CD14-positive monocyte (primary cell): ENCODE measurements around the gene NACA. TPM values are rescaled to one million over a fixed set of nuclear protein-coding genes. Genes with fewer than 3 reads are reported as not detected.
A peak's percentile ranks its signal among the peaks of the same experiment; 100 is the strongest.

ENCODE experiments used
- DNase-seq, 3 donors: peaks; one replicate each; pipeline ENCODE4 v3.0.0-alpha.2; 2011 to 2022
- H2AFZ ChIP-seq: 2 replicates; pipeline ENCODE4 v1.6.0; 2012; ENCODE audit warnings: mild to moderate bottlenecking, low read depth, low read length, inconsistent platforms; ENCODE audit not compliant: insufficient read depth, poor library complexity, severe bottlenecking
- H3K27ac ChIP-seq, 2 donors: 1 replicate in 1 of 2; 2 replicates in 1 of 2; pipeline ENCODE4 v1.5.1; 2012 to 2013; ENCODE audit warnings: low read length in 2 of 2, control low read depth in 1 of 2, inconsistent platforms in 1 of 2, low read depth in 1 of 2, mild to moderate bottlenecking in 1 of 2
- H3K27me3 ChIP-seq, 2 donors: one replicate each; pipeline versions ENCODE4 v1.6.0 to v1.6.1; 2011 to 2013; ENCODE audit warnings: low read length in 2 of 2; ENCODE audit not compliant: control insufficient read depth in 2 of 2, insufficient read depth in 2 of 2
- H3K36me3 ChIP-seq, 2 donors: replicated peaks in 1 of 2; 1 replicate in 1 of 2; 2 replicates in 1 of 2; pipeline versions ENCODE4 v1.5.1 to v1.6.1; 2012 to 2013; ENCODE audit warnings: low read length in 2 of 2, control low read depth in 1 of 2, inconsistent platforms in 1 of 2, mild to moderate bottlenecking in 1 of 2; ENCODE audit not compliant: insufficient read depth in 2 of 2, control insufficient read depth in 1 of 2
- H3K4me1 ChIP-seq, 2 donors: 1 replicate in 1 of 2; 2 replicates in 1 of 2; pipeline versions ENCODE4 v1.5.1 to v1.6.1; 2012 to 2013; ENCODE audit warnings: low read length in 2 of 2, control low read depth in 1 of 2, inconsistent platforms in 1 of 2, mild to moderate bottlenecking in 1 of 2, moderate library complexity in 1 of 2; ENCODE audit not compliant: insufficient read depth in 2 of 2, control insufficient read depth in 1 of 2
- H3K4me2 ChIP-seq: replicated peaks from 2 replicates; pipeline ENCODE3; 2012; ENCODE audit warnings: low read length, moderate library complexity, mild to moderate bottlenecking; ENCODE audit not compliant: poor library complexity, severe bottlenecking; ENCODE audit errors: extremely low read depth
- H3K4me3 ChIP-seq, 3 experiments: fragments of 200-600 bp in 1 of 3; sonication (generic) in 1 of 3; replicated peaks in 1 of 3; 1 replicate in 2 of 3; 2 replicates in 1 of 3; pipeline ENCODE4 v1.5.1; 2011 to 2013; ENCODE audit warnings: low read length in 3 of 3, mild to moderate bottlenecking in 3 of 3, control low read depth in 2 of 3, low read depth in 2 of 3, inconsistent platforms in 1 of 3, moderate library complexity in 1 of 3
- H3K79me2 ChIP-seq: 2 replicates; pipeline ENCODE4 v1.6.0; 2012; ENCODE audit warnings: mild to moderate bottlenecking, control low read depth, inconsistent platforms, low read length, moderate library complexity; ENCODE audit not compliant: insufficient read depth
- H3K9ac ChIP-seq: 2 replicates; pipeline ENCODE4 v1.6.0; 2017; ENCODE audit warnings: low read length, mild to moderate bottlenecking; ENCODE audit not compliant: insufficient read depth, poor library complexity, severe bottlenecking
- H3K9me3 ChIP-seq, 2 donors: replicated peaks in 1 of 2; 1 replicate in 1 of 2; 2 replicates in 1 of 2; pipeline versions ENCODE4 v1.5.1 to v1.6.1; 2012 to 2013; ENCODE audit warnings: low read length in 2 of 2, control low read depth in 1 of 2; ENCODE audit not compliant: control insufficient read depth in 1 of 2, insufficient read depth in 1 of 2
- H4K20me1 ChIP-seq: 2 replicates; pipeline ENCODE4 v1.6.0; 2012; ENCODE audit warnings: mild to moderate bottlenecking, low read length, control low read depth, moderate library complexity; ENCODE audit not compliant: insufficient read depth
- H3K27ac Mint-ChIP-seq, 7 donors: one replicate each; pipeline ENCODE4 v1.8.0; 2020; ENCODE audit warnings: mild to moderate bottlenecking in 7 of 7, mixed read lengths in 7 of 7, moderate library complexity in 6 of 7, inconsistent platforms in 2 of 7
- H3K27me3 Mint-ChIP-seq, 3 donors: one replicate each; pipeline ENCODE4 v1.8.0; 2021 to 2022; ENCODE audit warnings: low read depth in 3 of 3, mild to moderate bottlenecking in 3 of 3, mixed read lengths in 3 of 3, moderate library complexity in 3 of 3, inconsistent platforms in 1 of 3
- H3K36me3 Mint-ChIP-seq, 2 donors: one replicate each; pipeline ENCODE4 v1.8.0; 2020; ENCODE audit warnings: mixed read lengths in 2 of 2, inconsistent platforms in 1 of 2, mild to moderate bottlenecking in 1 of 2
- H3K4me1 Mint-ChIP-seq: one replicate; pipeline ENCODE4 v1.8.0; 2020; ENCODE audit warnings: mild to moderate bottlenecking, mixed read lengths
- H3K4me3 Mint-ChIP-seq, 2 donors: one replicate each; pipeline ENCODE4 v1.8.0; 2020; ENCODE audit warnings: mild to moderate bottlenecking in 2 of 2, mixed read lengths in 2 of 2, moderate library complexity in 1 of 2
- H3K9me3 Mint-ChIP-seq, 7 donors: one replicate each; pipeline ENCODE4 v1.8.0; 2020 to 2022; ENCODE audit warnings: mixed read lengths in 7 of 7, mild to moderate bottlenecking in 6 of 7, moderate library complexity in 6 of 7, inconsistent platforms in 2 of 7
- WGBS: methylation state at CpG from one replicate; pipeline ENCODE4 v1.1.5; 2013; ENCODE audit warnings: missing lambda C conversion rate; ENCODE audit not compliant: insufficient coverage; 5-methylcytosine and 5-hydroxymethylcytosine counted together
- intact Hi-C, 2 donors: fragments of 100-400 bp; cut with micrococcal nuclease; formaldehyde crosslinking; loops; one replicate each; pipeline versions ENCODE4 v1.15.0 to v1.15.1; 2023
- polyA plus RNA-seq, 3 donors: library from polyadenylated mRNA; depleted of rRNA in 1 of 3; unstranded in 2 of 3; stranded (reverse) in 1 of 3; fragments of 300-500 nt in 2 of 3; fragments of >200 nt in 1 of 3; fragmentation: Illumina TruSeq in 2 of 3; gene quantifications; 1 replicate in 2 of 3; 2 replicates in 1 of 3; pipeline ENCODE4 v1.2.3, GENCODE V29; 2012 to 2021
- TF ChIP-seq, protein P1 (sequence below): fragments of 200-600 bp; IDR thresholded peaks from one replicate; pipeline ENCODE4 v1.8.0; 2022; ENCODE audit warnings: antibody characterized with exemption, mild to moderate bottlenecking

Gene NACA
- polyA plus RNA-seq, 3 donors: 797 to 1,102 (median 937) TPM

GRCh38 chr12:56699020-56699661 is 26.0 kb downstream of the NACA start:
- peak; percentile 61 to 80 (median 78) for DNase-seq
- Mint-ChIP-seq H3K9me3 (no peaks in the 10 kb centered on the region), H3K4me3 (no peak overlapping the region), H3K27ac (peak overlapping the region; percentile 95 to 99 (median 97)), H3K27me3 (peaks cover 0 to 3% (median 0%) of the 10 kb centered on the region in 3 donors), H3K4me1 (peaks cover 32% of the 10 kb centered on the region), H3K36me3 (no peaks in the 10 kb centered on the region)
- H3K9ac ChIP-seq: no peak overlapping the region
- no peaks in the 10 kb centered on the region for H3K9me3 ChIP-seq
- peaks cover 38 to 44% of the 10 kb centered on the region in 2 donors for H3K4me1 ChIP-seq
- H3K4me3 ChIP-seq: peak overlapping the region in 1 of 3 experiments; percentile 47
- H3K27me3 ChIP-seq: no peaks in the 10 kb centered on the region
- no peak overlapping the region for H2AFZ ChIP-seq
- no peaks in the 10 kb centered on the region for H4K20me1 ChIP-seq
- H3K27ac ChIP-seq: peak overlapping the region; percentile 80 to 88
- no peaks in the 10 kb centered on the region for H3K36me3 ChIP-seq
- TF ChIP-seq, protein P1, sequence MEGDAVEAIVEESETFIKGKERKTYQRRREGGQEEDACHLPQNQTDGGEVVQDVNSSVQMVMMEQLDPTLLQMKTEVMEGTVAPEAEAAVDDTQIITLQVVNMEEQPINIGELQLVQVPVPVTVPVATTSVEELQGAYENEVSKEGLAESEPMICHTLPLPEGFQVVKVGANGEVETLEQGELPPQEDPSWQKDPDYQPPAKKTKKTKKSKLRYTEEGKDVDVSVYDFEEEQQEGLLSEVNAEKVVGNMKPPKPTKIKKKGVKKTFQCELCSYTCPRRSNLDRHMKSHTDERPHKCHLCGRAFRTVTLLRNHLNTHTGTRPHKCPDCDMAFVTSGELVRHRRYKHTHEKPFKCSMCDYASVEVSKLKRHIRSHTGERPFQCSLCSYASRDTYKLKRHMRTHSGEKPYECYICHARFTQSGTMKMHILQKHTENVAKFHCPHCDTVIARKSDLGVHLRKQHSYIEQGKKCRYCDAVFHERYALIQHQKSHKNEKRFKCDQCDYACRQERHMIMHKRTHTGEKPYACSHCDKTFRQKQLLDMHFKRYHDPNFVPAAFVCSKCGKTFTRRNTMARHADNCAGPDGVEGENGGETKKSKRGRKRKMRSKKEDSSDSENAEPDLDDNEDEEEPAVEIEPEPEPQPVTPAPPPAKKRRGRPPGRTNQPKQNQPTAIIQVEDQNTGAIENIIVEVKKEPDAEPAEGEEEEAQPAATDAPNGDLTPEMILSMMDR: no peak
- no peak overlapping the region for H3K4me2 ChIP-seq
- WGBS: 38% methylated on average over 2 of the region's 3 CpGs
- peaks cover 9% of the 10 kb centered on the region for H3K79me2 ChIP-seq
- intact Hi-C loops: no loop called here

DNA sequence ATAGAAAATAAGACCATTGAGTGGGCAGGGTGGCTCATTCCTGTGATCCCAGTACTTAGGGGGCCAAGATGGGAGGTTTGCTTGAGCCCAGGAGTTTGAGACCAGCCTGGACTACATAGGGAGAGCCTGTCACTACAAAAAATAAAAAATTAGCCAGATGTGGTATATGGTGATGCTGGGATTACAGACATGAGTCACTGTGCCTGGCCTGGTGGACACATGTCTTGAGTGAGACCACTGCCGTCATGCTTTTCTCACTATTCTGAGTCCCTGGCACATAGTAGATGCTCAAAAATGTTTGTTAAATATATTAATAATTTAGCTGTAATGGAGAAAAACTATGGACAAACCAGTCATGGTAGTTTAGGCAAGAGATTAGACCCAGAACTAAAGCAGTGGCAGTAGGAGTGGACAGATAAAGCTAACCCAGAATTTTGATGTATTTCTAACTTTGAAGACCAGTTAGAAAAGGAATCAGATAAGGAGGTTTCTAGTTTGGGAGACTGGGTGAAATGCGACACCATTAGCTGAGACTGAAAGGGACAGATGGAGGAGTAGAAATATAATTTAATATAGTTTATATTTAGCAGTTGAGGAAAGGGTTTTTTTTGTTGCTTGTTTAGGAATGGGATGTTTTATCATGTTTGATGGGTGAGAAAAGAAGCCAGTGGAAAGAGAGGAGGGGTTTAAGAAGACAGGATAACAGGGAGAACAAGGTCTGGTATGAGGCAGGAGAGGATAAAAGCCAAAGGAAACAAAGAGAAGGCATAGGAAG is 29.6 kb downstream of the NACA start:
- intact Hi-C loops: no loop called here
- H3K9ac ChIP-seq: no peak overlapping the region
- H3K9me3 ChIP-seq: no peaks in the 10 kb centered on the region
- no peak overlapping the region for H2AFZ ChIP-seq
- no peak for DNase-seq
- peaks cover 19 to 25% of the 10 kb centered on the region in 2 donors for H3K4me1 ChIP-seq
- H3K27ac ChIP-seq: no peak overlapping the region
- H3K27me3 Mint-ChIP-seq: peaks cover 0 to 3% (median 0%) of the 10 kb centered on the region in 3 donors
- no peaks in the 10 kb centered on the region for H4K20me1 ChIP-seq
- no peaks in the 10 kb centered on the region for H3K27me3 ChIP-seq
- H3K9me3 Mint-ChIP-seq: peaks cover 0 to 3% (median 0%) of the 10 kb centered on the region in 7 donors
- H3K4me2 ChIP-seq: no peak overlapping the region
- H3K36me3 Mint-ChIP-seq: no peaks in the 10 kb centered on the region
- H3K27ac Mint-ChIP-seq: peak overlapping the region in 1 of 7 donors; percentile 72
- H3K79me2 ChIP-seq: peaks cover 4% of the 10 kb centered on the region
- H3K4me1 Mint-ChIP-seq: peaks cover 17% of the 10 kb centered on the region
- TF ChIP-seq, protein P1: no peak
- no peaks in the 10 kb centered on the region for H3K36me3 ChIP-seq
- H3K4me3 ChIP-seq: no peak overlapping the region
- WGBS: 100% methylated on average over 1 of the region's 2 CpGs
- H3K4me3 Mint-ChIP-seq: no peak overlapping the region
